ENCODE measurements around the gene SLC35G1. TPM values are rescaled to one million over a fixed set of nuclear protein-coding genes. Genes with fewer than 3 reads are reported as not detected.

The SLC35G1 gene
- total RNA-seq, 1 donor from 2014 or later, result 3.4 TPM

GRCh38 chr10:93873420-93874115, 20.2 kb upstream of the SLC35G1 start:
- intact Hi-C loops (cut with DNase I), result no loop called here
- TF ChIP-seq POLR2AphosphoS5 (IDR thresholded peaks at IDR 0.05; ENCODE audit: insufficient read depth in 1 of 2, low read depth in 1 of 2), result no peak
- TF ChIP-seq POLR2A (IDR thresholded peaks at IDR 0.05), result no peak
- TF ChIP-seq CTCF (IDR thresholded peaks at IDR 0.05), result no peak
- Histone ChIP-seq H3K4me1 (no peaks in the 10 kb centered on the region), H3K9me3 (no peaks in the 10 kb centered on the region), H3K27ac (no peak overlapping the region), H3K4me3 (no peak overlapping the region), H3K36me3 (no peaks in the 10 kb centered on the region), H3K27me3 (no peaks in the 10 kb centered on the region)
- DNase-seq (ENCODE audit: extremely low spot score in 2 of 2), result no peak

GRCh38 chr10:93874309-93875031, 19.3 kb upstream of the SLC35G1 start:
- intact Hi-C loops (cut with DNase I), result no loop called here
- no peak for DNase-seq (ENCODE audit: extremely low spot score in 2 of 2)
- H3K4me3 ChIP-seq, result no peak overlapping the region
- H3K27me3 ChIP-seq, result no peaks in the 10 kb centered on the region
- H3K36me3 ChIP-seq, result no peaks in the 10 kb centered on the region
- TF ChIP-seq CTCF (IDR thresholded peaks at IDR 0.05) (no peak), POLR2AphosphoS5 (IDR thresholded peaks at IDR 0.05; ENCODE audit: insufficient read depth in 1 of 2, low read depth in 1 of 2) (no peak), POLR2A (IDR thresholded peaks at IDR 0.05) (no peak)
- H3K9me3 ChIP-seq, result no peaks in the 10 kb centered on the region
- H3K27ac ChIP-seq, result no peak overlapping the region
- no peaks in the 10 kb centered on the region for H3K4me1 ChIP-seq

- DNase-seq (ENCODE audit: extremely low spot score in 2 of 2), result no peak
- H3K27ac ChIP-seq, result no peak overlapping the region
- H3K4me3 ChIP-seq, result no peak overlapping the region
- no peaks in the 10 kb centered on the region for H3K27me3 ChIP-seq
- intact Hi-C loops (cut with DNase I), result no loop called here
- H3K9me3 ChIP-seq, result no peaks in the 10 kb centered on the region
- no peaks in the 10 kb centered on the region for H3K4me1 ChIP-seq
- no peaks in the 10 kb centered on the region for H3K36me3 ChIP-seq
- TF ChIP-seq CTCF (IDR thresholded peaks at IDR 0.05) (no peak), POLR2A (IDR thresholded peaks at IDR 0.05) (no peak), POLR2AphosphoS5 (IDR thresholded peaks at IDR 0.05; ENCODE audit: insufficient read depth in 1 of 2, low read depth in 1 of 2) (no peak)
Observed at GRCh38 chr10:93875032-93875358, 18.8 kb upstream of the SLC35G1 start.

- no peaks in the 10 kb centered on the region for H3K36me3 ChIP-seq
- TF ChIP-seq POLR2A (IDR thresholded peaks at IDR 0.05) (no peak), POLR2AphosphoS5 (IDR thresholded peaks at IDR 0.05; ENCODE audit: insufficient read depth in 1 of 2, low read depth in 1 of 2) (no peak), CTCF (IDR thresholded peaks at IDR 0.05) (no peak)
- H3K4me1 ChIP-seq, result no peaks in the 10 kb centered on the region
- DNase-seq (ENCODE audit: extremely low spot score in 2 of 2), result no peak
- intact Hi-C loops (cut with DNase I), result no loop called here
- H3K9me3 ChIP-seq, result no peaks in the 10 kb centered on the region
- H3K27ac ChIP-seq, result no peak overlapping the region
- H3K27me3 ChIP-seq, result no peaks in the 10 kb centered on the region
- no peak overlapping the region for H3K4me3 ChIP-seq
Observed at GRCh38 chr10:93876381-93876780, 17.4 kb upstream of the SLC35G1 start.

GRCh38 chr10:93879273-93879672, 14.5 kb upstream of the SLC35G1 start:
- TF ChIP-seq POLR2A (IDR thresholded peaks at IDR 0.05), result no peak
- TF ChIP-seq POLR2AphosphoS5 (IDR thresholded peaks at IDR 0.05; ENCODE audit: insufficient read depth in 1 of 2, low read depth in 1 of 2), result no peak
- TF ChIP-seq CTCF (IDR thresholded peaks at IDR 0.05), result no peak
- no peaks in the 10 kb centered on the region for H3K4me1 ChIP-seq
- intact Hi-C loops (cut with DNase I), result no loop called here
- H3K27ac ChIP-seq, result no peak overlapping the region
- no peaks in the 10 kb centered on the region for H3K36me3 ChIP-seq
- H3K4me3 ChIP-seq, result no peak overlapping the region
- DNase-seq (ENCODE audit: extremely low spot score in 2 of 2), result no peak
- no peaks in the 10 kb centered on the region for H3K9me3 ChIP-seq
- H3K27me3 ChIP-seq, result no peaks in the 10 kb centered on the region
